Stimulated activated CD4-positive, alpha-beta T cell treated with anti-CD3 and anti-CD28 coated beads, Interleukin-4, amount 100 ng/mL, for 1 hour (primary cell): ENCODE measurements around the gene KDM3A.

ENCODE experiments used
- DNase-seq: peaks from one replicate; pipeline ENCODE4 v3.0.0-alpha.2; 2020

Gene KDM3A

DNA sequence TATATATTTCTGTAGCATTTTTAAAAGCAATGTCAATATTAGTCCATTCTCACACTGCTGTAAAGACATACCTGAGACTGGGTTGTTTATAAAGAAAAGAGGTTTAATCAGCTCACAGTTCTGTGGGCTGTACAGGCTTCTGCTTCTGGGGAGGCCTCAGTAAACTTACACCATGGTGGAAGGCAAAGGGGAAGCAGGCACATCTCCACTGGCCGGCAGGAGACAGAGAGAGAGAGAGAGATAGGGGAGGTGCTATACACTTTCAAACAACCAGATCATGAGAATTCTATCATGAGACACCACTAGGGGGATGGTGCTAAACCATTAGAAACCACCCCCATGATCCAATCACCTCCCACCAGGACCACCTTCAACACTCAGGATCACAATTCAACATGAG is 79.0 kb downstream of the KDM3A start:
- DNase-seq = peak; percentile 6

DNA sequence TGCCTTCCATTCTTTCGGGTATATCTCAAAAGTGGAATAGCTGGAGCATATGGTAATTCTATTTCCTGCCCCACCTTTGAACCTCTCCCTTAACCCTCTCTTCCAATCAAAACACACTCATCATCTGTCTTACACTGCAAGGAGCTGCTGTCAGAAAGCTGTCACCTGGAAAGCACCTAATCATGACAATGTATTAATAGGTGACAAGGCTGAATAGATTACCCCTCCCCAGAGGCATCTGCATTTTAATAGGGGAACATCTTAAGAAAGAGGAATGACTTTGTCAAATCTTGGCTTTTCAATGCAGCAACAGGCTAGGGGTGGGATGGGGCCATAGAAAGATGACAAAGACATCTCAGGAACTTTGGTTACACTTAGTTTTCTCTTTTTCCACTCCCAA is 80.8 kb downstream of the KDM3A start:
- no peak for DNase-seq

DNA sequence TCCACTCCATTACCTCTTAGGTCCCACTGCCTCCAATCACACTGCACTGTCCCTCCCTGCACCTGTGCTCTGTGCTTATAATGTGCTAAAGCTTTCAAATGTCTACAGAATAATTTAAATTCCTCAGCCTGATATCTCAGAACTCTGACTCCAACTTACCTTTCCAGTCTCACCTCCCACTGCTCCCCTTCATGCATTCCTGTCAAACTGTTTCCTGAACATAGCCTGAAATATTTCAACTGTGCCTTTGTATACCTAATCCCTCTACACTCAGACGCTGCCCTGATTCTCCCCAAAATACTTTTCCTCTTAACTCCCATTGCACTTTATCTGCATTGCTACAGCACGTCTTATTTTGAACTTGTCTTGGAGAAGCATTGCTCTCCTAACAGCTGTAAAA is 81.5 kb downstream of the KDM3A start:
- DNase-seq = no peak

DNA sequence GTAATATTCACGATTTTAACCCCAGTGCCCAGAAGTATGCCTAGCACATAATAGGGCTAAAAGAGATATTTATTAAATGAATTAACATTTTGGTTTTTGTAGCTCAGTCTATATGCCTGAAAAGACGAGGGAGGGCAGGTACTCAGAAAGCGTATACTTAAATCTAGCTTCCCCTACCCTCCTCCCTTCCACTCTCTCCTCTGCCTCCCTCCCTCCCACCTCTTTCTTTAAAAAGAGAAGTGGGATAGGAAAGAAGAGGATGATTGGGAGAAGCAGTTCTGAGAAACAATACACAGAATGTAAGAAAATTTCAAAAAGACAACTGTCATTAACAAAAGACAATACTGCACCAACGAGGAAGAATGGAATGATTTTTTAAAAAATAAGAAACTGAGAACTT is 82.3 kb downstream of the KDM3A start:
- DNase-seq = no peak

DNA sequence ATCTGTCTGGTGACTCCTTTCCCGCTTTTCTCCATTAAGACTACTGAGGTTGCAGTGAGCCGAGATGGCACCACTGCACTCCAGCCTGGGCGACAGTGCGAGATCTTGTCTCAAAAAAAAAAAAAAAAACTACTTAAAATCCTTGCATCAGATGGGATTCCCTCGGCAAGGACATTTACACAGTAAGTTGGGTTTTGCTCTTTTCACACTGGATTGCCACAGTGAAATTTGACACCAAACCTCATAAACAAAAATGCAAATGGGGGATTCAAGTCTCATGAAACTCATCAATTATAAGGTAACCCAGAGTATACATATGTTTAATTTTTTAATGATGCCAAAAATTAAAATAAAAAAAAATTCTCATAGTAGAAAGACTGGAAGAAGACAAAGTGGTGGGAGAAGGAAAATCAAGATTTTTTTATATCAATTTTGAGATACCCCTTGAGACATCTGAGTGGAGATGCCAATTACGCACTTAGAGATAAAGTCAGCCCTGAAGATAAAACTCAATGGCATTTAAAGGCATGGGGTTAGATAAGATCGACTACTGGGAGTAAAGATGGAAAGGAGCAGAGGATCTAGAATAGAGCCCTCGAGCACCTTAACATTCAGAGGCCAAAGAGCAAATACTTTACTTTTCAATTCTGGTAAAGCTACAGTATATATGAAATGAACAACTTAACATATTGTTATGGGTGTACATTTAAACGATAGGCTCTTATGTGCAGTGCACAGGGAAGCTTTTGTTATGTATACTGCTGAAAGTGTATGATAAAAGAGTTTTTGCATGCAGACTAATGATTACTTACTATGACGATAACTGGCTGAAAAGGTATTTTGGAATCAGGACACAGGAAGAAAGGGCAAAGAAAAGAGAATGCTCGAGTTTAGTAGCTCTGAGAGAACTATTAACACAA is 84.5 kb downstream of the KDM3A start:
- no peak for DNase-seq

DNA sequence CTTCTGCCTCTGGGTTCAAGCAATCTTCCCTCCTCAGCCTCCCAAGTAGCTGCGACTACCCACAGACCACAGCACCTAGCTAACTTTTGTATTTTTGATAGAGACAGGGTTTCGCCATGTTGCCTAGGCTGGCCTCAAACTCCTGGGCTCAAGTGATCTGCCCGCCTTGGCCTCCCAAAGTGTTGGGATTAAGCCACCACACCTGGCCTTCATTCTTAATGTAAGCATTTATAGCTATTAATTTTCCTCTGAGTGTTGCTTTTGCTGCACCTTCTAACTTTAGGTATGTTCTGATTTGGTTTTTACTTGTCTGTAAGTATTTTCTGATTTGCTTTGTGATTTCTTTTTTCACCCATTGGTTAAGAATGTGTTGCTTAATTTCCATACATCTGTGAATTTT is 92.4 kb downstream of the KDM3A start:
- DNase-seq = no peak

DNA sequence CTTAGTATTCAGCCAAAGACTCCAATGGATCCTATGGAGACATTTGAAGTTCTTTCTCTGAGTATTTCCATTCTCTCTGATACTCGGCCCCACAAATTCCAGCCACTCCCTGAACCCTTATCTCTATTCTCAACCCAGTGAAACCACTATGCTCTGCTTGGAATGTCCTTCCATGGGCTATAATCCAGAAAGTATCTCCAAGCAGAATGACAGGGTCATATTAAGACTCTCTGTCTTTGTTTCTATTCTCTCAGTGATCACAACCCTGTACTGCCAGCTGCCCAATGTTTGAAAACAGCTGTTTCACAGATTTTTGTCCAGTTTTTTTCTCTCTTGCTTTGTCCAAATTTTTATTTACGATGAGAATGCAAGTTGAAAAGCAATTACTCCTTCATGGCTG is 100.2 kb downstream of the KDM3A start:
- no peak for DNase-seq
